Natural killer cell (primary cell): ENCODE results near the gene SCART1. TPM values are rescaled to one million over a fixed set of nuclear protein-coding genes. Genes with fewer than 3 reads are reported as not detected.

Experiments used
- ATAC-seq, 3 donors: fragments of 150-1000 bp in 2 of 3; fragments of 200-7000 bp in 1 of 3; cut with Tn5 transposase; 1 replicate in 1 of 3; 2 replicates in 2 of 3; pipeline ENCODE4 v1.10.0; 2021; ENCODE audit warnings: mild to moderate bottlenecking in 2 of 3, moderate library complexity in 2 of 3
- DNase-seq, 2 donors: peaks; one replicate each; pipeline versions ENCODE4 v3.0.0 to v3.0.0-alpha.2; 2013 to 2021; ENCODE audit warnings: mixed read lengths in 1 of 2
- H3K27ac ChIP-seq: one replicate; pipeline ENCODE4 v1.5.1; 2013; ENCODE audit warnings: mild to moderate bottlenecking, low read length
- H3K27me3 ChIP-seq: one replicate; pipeline ENCODE4 v1.6.1; 2013; ENCODE audit warnings: low read length; ENCODE audit not compliant: control insufficient read depth, insufficient read depth
- H3K36me3 ChIP-seq: one replicate; pipeline ENCODE4 v1.6.1; 2013; ENCODE audit warnings: low read length; ENCODE audit not compliant: control insufficient read depth, insufficient read depth
- H3K4me1 ChIP-seq: one replicate; pipeline ENCODE4 v1.6.1; 2013; ENCODE audit warnings: low read length; ENCODE audit not compliant: control insufficient read depth, insufficient read depth
- H3K4me3 ChIP-seq: one replicate; pipeline ENCODE4 v1.5.1; 2013; ENCODE audit warnings: low read length
- H3K9me3 ChIP-seq: one replicate; pipeline ENCODE4 v1.6.1; 2013; ENCODE audit warnings: low read length; ENCODE audit not compliant: control insufficient read depth, insufficient read depth
- H3K27ac Mint-ChIP-seq, 2 donors: one replicate each; pipeline ENCODE4 v1.8.0; 2022; ENCODE audit warnings: mild to moderate bottlenecking in 2 of 2, mixed read lengths in 2 of 2, moderate library complexity in 1 of 2
- H3K27me3 Mint-ChIP-seq, 2 donors: one replicate each; pipeline ENCODE4 v1.8.0; 2022; ENCODE audit warnings: low read depth in 2 of 2, mixed read lengths in 2 of 2
- H3K36me3 Mint-ChIP-seq: one replicate; pipeline ENCODE4 v1.8.0; 2022; ENCODE audit warnings: mixed read lengths
- H3K4me1 Mint-ChIP-seq, 2 donors: one replicate each; pipeline ENCODE4 v1.8.0; 2022; ENCODE audit warnings: mixed read lengths in 2 of 2
- H3K4me3 Mint-ChIP-seq: one replicate; pipeline ENCODE4 v1.8.0; 2022; ENCODE audit warnings: mild to moderate bottlenecking, moderate library complexity, mixed read lengths
- H3K9me3 Mint-ChIP-seq, 2 donors: one replicate each; pipeline ENCODE4 v1.8.0; 2022; ENCODE audit warnings: mixed read lengths in 2 of 2
- WGBS: methylation state at CpG from one replicate; pipeline ENCODE4 v1.1.7; 2013; ENCODE audit warnings: missing lambda C conversion rate; ENCODE audit not compliant: insufficient coverage; 5-methylcytosine and 5-hydroxymethylcytosine counted together
- intact Hi-C: fragments of 100-400 bp; cut with micrococcal nuclease; formaldehyde crosslinking; loops from one replicate; pipeline ENCODE4 v1.14.2; 2022
- total RNA-seq, 4 donors: library from RNA; stranded (reverse); fragments of 120-200 nt in 1 of 4; gene quantifications; one replicate each; pipeline versions ENCODE4 v1.2.3 to v1.2.4, GENCODE V29; 2013 to 2022
- TF ChIP-seq, protein P1 (sequence below): fragments of 200-600 bp; IDR thresholded peaks from one replicate; pipeline ENCODE4 v1.8.0; 2022; ENCODE audit warnings: antibody characterized with exemption

Gene SCART1
- total RNA-seq, 3 donors from 2014 or later (not counting 1 experiment from before 2014, with no cell fraction given): 8.6 to 13.8 (median 9.9) TPM

DNA sequence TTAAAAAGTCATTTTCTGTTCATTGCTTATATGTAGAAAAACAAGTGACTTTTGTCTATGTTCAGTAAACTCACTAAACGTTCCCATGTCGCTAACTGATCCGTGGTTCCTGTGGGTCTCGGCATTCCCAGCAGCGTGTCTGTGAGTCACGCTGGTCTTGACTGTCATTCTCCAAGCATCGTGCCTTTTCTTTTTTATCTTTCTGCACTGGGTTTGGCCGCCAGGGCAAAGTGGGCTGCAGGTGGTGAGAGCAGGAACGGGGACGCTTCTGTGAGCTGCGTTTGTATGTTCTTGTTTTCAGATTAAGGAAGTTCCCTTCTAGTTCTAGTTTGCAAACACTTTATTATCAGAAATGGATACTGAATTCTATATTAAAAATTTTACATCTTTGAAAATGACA, 6.8 kb upstream of the SCART1 start:
- no peak for ATAC-seq
- peaks cover 3% of the 10 kb centered on the region for H3K27me3 ChIP-seq
- Mint-ChIP-seq H3K27ac (no peak overlapping the region), H3K4me3 (no peak overlapping the region), H3K4me1 (peaks cover 12 to 28% of the 10 kb centered on the region in 2 donors), H3K27me3 (peaks cover 2 to 13% of the 10 kb centered on the region in 2 donors), H3K9me3 (peaks cover 15 to 16% of the 10 kb centered on the region in 2 donors), H3K36me3 (peaks cover 26% of the 10 kb centered on the region)
- intact Hi-C loops: loop anchor here (10.0 kb wide), 1 partner anchor 48 kb away; no protein-coding TSS in a partner anchor
- DNase-seq: no peak
- no peaks in the 10 kb centered on the region for H3K36me3 ChIP-seq
- TF ChIP-seq, protein P1, sequence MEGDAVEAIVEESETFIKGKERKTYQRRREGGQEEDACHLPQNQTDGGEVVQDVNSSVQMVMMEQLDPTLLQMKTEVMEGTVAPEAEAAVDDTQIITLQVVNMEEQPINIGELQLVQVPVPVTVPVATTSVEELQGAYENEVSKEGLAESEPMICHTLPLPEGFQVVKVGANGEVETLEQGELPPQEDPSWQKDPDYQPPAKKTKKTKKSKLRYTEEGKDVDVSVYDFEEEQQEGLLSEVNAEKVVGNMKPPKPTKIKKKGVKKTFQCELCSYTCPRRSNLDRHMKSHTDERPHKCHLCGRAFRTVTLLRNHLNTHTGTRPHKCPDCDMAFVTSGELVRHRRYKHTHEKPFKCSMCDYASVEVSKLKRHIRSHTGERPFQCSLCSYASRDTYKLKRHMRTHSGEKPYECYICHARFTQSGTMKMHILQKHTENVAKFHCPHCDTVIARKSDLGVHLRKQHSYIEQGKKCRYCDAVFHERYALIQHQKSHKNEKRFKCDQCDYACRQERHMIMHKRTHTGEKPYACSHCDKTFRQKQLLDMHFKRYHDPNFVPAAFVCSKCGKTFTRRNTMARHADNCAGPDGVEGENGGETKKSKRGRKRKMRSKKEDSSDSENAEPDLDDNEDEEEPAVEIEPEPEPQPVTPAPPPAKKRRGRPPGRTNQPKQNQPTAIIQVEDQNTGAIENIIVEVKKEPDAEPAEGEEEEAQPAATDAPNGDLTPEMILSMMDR: no peak
- H3K9me3 ChIP-seq: peaks cover 13% of the 10 kb centered on the region
- no peak overlapping the region for H3K4me3 ChIP-seq
- no peak overlapping the region for H3K27ac ChIP-seq
- peaks cover 16% of the 10 kb centered on the region for H3K4me1 ChIP-seq
- WGBS: 86% methylated on average over 11 of the region's 11 CpGs

DNA sequence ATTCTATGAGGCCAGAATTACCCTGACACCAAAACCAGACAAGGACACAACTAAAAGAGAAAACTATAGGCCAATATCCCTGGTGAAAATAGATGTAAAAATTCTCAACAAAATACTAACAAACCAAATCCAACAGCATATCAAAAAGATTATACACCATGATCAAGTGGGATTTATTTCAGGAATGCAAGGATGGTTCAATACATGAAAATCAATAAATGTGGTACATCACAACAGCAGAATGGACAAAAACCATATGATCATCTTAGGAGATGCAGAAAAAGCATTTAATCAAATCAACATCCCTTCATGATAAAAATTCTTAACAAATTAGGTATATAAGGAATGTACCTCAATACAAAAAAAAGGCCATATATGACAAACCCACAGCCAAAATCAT, 5.6 kb upstream of the SCART1 start:
- Mint-ChIP-seq H3K9me3 (peaks cover 15 to 16% of the 10 kb centered on the region in 2 donors), H3K27me3 (peaks cover 2 to 13% of the 10 kb centered on the region in 2 donors), H3K27ac (no peak overlapping the region), H3K36me3 (peaks cover 26% of the 10 kb centered on the region), H3K4me1 (peaks cover 1 to 17% of the 10 kb centered on the region in 2 donors), H3K4me3 (no peak overlapping the region)
- peaks cover 3% of the 10 kb centered on the region for H3K27me3 ChIP-seq
- TF ChIP-seq, protein P1: no peak
- H3K4me3 ChIP-seq: no peak overlapping the region
- H3K27ac ChIP-seq: no peak overlapping the region
- intact Hi-C loops: loop anchor here (10.0 kb wide), 1 partner anchor 47 kb away; no protein-coding TSS in a partner anchor
- H3K4me1 ChIP-seq: peaks cover 4% of the 10 kb centered on the region
- no peak for DNase-seq
- H3K36me3 ChIP-seq: no peaks in the 10 kb centered on the region
- no peak for ATAC-seq
- H3K9me3 ChIP-seq: peaks cover 13% of the 10 kb centered on the region

DNA sequence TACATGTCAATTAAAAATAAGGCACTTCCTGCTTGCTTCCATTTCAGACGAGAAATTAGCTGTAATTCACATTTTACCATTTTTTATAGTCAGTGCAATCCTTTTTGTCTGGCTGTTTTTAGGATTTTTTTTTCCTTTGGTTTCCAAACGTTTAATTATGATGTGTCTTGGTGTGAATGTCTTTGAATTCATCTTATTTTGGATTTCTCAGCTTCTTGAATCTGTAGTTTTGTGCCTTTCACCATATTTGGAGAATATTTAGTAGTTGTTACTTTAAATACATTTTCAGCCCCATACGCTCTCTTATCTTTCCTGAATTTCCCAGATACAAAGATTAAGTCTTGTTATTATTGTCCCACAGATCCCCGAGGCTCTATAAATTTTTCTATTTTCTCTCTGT, 2.4 kb upstream of the SCART1 start:
- H3K4me1 Mint-ChIP-seq: peaks cover 0 to 10% of the 10 kb centered on the region in 2 donors

More for the DNA sequence above, 2.4 kb upstream of the SCART1 start:
- H3K36me3 Mint-ChIP-seq: peaks cover 26% of the 10 kb centered on the region
- ATAC-seq (no peak), DNase-seq (no peak)
- no peak overlapping the region for H3K27ac Mint-ChIP-seq
- Histone ChIP-seq H3K4me3 (no peak overlapping the region), H3K4me1 (no peaks in the 10 kb centered on the region), H3K27ac (no peak overlapping the region), H3K27me3 (peaks cover 3% of the 10 kb centered on the region), H3K36me3 (no peaks in the 10 kb centered on the region), H3K9me3 (peaks cover 13% of the 10 kb centered on the region)
- no peak overlapping the region for H3K4me3 Mint-ChIP-seq
- 63% methylated on average over 2 of the region's 4 CpGs for WGBS
- H3K9me3 Mint-ChIP-seq: peaks cover 12 to 13% of the 10 kb centered on the region in 2 donors
- TF ChIP-seq, protein P1: no peak
- H3K27me3 Mint-ChIP-seq: peaks cover 2 to 13% of the 10 kb centered on the region in 2 donors
- intact Hi-C loops: no loop called here
